Muscle of leg (tissue), 11 donors: ENCODE results near the gene TRABD2B. TPM values are rescaled to one million over a fixed set of nuclear protein-coding genes. Genes with fewer than 3 reads are reported as not detected.
A peak's percentile ranks its signal among the peaks of the same experiment; 100 is the strongest.

ENCODE experiments used
- DNase-seq: peaks from one replicate; pipeline ENCODE4 v3.0.0; 2013
- H3K27ac ChIP-seq: one replicate; pipeline ENCODE4 v1.5.1; 2013; ENCODE audit warnings: mild to moderate bottlenecking, low read length, control low read depth
- H3K27me3 ChIP-seq: one replicate; pipeline ENCODE4 v1.6.1; 2013; ENCODE audit warnings: low read length; ENCODE audit not compliant: control insufficient read depth, insufficient read depth
- H3K36me3 ChIP-seq: one replicate; pipeline ENCODE4 v1.6.1; 2013; ENCODE audit warnings: low read length; ENCODE audit not compliant: control insufficient read depth, insufficient read depth
- H3K4me1 ChIP-seq: one replicate; pipeline ENCODE4 v1.6.1; 2013; ENCODE audit warnings: low read length; ENCODE audit not compliant: control insufficient read depth, insufficient read depth
- H3K4me3 ChIP-seq: one replicate; pipeline ENCODE4 v1.5.1; 2013; ENCODE audit warnings: low read length, control low read depth
- H3K9me3 ChIP-seq: replicated peaks from 2 replicates; pipeline ENCODE4 v1.6.1; 2013; ENCODE audit warnings: low read depth, low read length; ENCODE audit not compliant: control insufficient read depth
- WGBS: methylation state at CpG from one replicate; pipeline ENCODE4 v1.1.5; 2013; ENCODE audit warnings: missing lambda C conversion rate; ENCODE audit not compliant: insufficient coverage; 5-methylcytosine and 5-hydroxymethylcytosine counted together
- polyA plus RNA-seq, 8 donors: library from polyadenylated mRNA; unstranded; fragments of 120-200 nt; gene quantifications; one replicate each; pipeline versions ENCODE4 v1.2.1 to v1.2.3, GENCODE V29; 2013; ENCODE audit warnings: inconsistent platforms in 1 of 8, low replicate concordance in 1 of 8; ENCODE audit not compliant: insufficient read length in 8 of 8, insufficient read depth in 1 of 8
- total RNA-seq: library from RNA; stranded (reverse); fragments of 120-200 nt; gene quantifications from one replicate; pipeline ENCODE4 v1.2.4, GENCODE V29; 2013

Gene TRABD2B
- total and polyA plus RNA-seq, 9 donors: 1.1 to 7.0 (median 4.4) TPM

DNA sequence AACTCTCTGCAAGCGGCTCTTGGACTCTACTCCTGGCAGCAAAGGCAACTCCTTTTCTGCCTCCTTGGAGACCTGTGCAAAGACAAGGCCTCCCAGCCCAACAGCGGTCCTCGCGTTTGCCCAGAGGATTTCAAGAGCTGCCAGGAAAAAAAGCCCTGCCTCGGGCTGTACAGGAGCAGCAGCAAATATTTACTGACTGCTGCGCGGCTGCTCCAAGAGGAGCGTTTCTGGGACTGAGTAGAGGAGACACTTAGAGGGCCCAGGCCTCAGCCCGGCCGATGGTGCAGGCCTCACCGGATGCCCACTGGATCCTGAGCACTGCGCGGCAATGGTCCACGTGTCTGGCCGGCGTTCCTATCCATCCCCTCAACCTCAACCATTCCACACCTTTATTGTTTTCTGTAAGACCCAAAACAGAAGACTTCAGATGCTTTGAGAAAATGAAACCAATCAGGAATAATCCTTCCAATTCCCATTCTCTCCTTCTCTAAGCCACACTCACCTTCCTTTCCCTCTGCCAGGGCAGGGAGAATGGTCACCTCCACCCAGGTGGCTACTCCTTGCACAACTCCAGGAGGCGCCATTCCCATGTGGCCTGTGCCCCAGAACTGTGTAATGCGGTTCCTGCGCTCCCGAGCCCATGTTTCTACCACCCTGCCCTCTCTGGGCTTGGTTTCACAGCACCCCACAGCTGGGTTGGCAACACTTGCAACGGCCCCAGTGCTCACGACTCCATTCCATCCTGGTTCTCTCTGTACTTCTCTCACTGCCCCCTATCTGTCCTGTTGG, 215.8 kb downstream of the TRABD2B start:
- H3K27me3 ChIP-seq: no peaks in the 10 kb centered on the region
- no peaks in the 10 kb centered on the region for H3K9me3 ChIP-seq
- 69% methylated on average over 22 of the region's 22 CpGs for WGBS
- peak overlapping the region; percentile 88 for H3K27ac ChIP-seq
- H3K4me3 ChIP-seq: no peak overlapping the region
- DNase-seq: peak; percentile 96
- no peaks in the 10 kb centered on the region for H3K36me3 ChIP-seq
- peaks cover 77% of the 10 kb centered on the region for H3K4me1 ChIP-seq

- 69% methylated on average over 7 of the region's 8 CpGs for WGBS
Measured at GRCh38 chr1:47780469-47780995, 216.7 kb downstream of the TRABD2B start.

DNA sequence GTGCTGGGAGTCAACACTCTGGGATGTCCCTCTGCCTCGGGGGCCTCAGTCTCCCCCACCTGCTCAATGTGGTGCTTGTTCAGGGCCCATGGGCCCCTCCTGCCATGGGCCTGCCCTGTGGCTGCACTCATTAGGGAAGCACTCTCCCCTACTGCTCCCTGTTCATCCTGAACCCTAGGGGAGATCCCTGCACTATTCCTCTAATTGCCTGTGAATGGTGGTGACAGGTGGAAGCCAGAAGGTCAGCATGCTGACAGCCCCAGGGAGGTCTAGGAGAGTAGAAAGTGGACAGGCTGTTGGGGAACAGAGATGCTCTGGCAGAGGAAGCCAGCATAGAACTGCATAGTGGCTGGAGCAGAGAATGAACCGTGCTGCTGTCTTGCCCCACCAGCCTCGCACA, 217.6 kb downstream of the TRABD2B start:
- Histone ChIP-seq H3K9me3 (no peaks in the 10 kb centered on the region), H3K4me1 (peaks cover 63% of the 10 kb centered on the region), H3K4me3 (no peak overlapping the region), H3K27ac (no peak overlapping the region), H3K36me3 (no peaks in the 10 kb centered on the region), H3K27me3 (peaks cover 2% of the 10 kb centered on the region)
- no peak for DNase-seq
- 61% methylated on average over 3 of the region's 3 CpGs for WGBS

More at GRCh38 chr1:47780469-47780995, 216.7 kb downstream of the TRABD2B start:
- DNase-seq: no peak
- no peaks in the 10 kb centered on the region for H3K27me3 ChIP-seq
- no peaks in the 10 kb centered on the region for H3K36me3 ChIP-seq
- H3K4me1 ChIP-seq: peaks cover 72% of the 10 kb centered on the region
- H3K4me3 ChIP-seq: no peak overlapping the region
- H3K27ac ChIP-seq: peak overlapping the region; percentile 88
- no peaks in the 10 kb centered on the region for H3K9me3 ChIP-seq

DNA sequence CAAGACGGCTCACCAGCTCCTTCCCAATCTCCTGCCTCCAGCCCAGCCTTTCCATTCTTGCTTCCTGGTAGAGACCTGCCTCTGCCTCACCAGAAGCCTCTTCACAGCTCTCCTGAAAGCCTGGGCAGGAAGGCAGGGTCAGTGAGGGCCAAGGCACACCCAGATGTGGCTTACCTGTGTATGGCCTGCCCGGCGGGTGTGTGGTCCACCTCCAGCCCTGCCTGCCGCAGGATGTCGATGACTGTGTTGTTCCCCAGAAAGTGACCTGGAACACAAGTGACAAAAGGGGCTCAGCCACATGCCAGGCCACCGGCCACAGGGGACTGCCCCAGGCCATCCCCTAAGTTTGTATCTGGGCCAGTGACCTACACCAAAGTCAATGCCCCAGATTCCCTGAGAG, 218.9 kb downstream of the TRABD2B start:
- no peaks in the 10 kb centered on the region for H3K9me3 ChIP-seq
- no peak overlapping the region for H3K27ac ChIP-seq
- 95% methylated on average over 5 of the region's 6 CpGs for WGBS
- no peak for DNase-seq
- H3K27me3 ChIP-seq: peaks cover 2% of the 10 kb centered on the region
- H3K4me1 ChIP-seq: peaks cover 50% of the 10 kb centered on the region
- no peak overlapping the region for H3K4me3 ChIP-seq
- no peaks in the 10 kb centered on the region for H3K36me3 ChIP-seq

GRCh38 chr1:47777322-47777721, 219.9 kb downstream of the TRABD2B start:
- H3K4me1 ChIP-seq: peaks cover 40% of the 10 kb centered on the region
- no peaks in the 10 kb centered on the region for H3K9me3 ChIP-seq
- 67% methylated on average over 6 of the region's 6 CpGs for WGBS
- H3K27me3 ChIP-seq: peaks cover 2% of the 10 kb centered on the region
- no peak overlapping the region for H3K4me3 ChIP-seq
- no peaks in the 10 kb centered on the region for H3K36me3 ChIP-seq
- no peak overlapping the region for H3K27ac ChIP-seq
- no peak for DNase-seq

GRCh38 chr1:47776667-47777131, 220.5 kb downstream of the TRABD2B start:
- 27% methylated on average over 5 of the region's 9 CpGs for WGBS
- peak; percentile 81 for DNase-seq
- H3K27me3 ChIP-seq: peaks cover 2% of the 10 kb centered on the region
- H3K9me3 ChIP-seq: no peaks in the 10 kb centered on the region
- H3K27ac ChIP-seq: no peak overlapping the region
- no peak overlapping the region for H3K4me3 ChIP-seq
- peaks cover 34% of the 10 kb centered on the region for H3K4me1 ChIP-seq
- H3K36me3 ChIP-seq: no peaks in the 10 kb centered on the region

DNA sequence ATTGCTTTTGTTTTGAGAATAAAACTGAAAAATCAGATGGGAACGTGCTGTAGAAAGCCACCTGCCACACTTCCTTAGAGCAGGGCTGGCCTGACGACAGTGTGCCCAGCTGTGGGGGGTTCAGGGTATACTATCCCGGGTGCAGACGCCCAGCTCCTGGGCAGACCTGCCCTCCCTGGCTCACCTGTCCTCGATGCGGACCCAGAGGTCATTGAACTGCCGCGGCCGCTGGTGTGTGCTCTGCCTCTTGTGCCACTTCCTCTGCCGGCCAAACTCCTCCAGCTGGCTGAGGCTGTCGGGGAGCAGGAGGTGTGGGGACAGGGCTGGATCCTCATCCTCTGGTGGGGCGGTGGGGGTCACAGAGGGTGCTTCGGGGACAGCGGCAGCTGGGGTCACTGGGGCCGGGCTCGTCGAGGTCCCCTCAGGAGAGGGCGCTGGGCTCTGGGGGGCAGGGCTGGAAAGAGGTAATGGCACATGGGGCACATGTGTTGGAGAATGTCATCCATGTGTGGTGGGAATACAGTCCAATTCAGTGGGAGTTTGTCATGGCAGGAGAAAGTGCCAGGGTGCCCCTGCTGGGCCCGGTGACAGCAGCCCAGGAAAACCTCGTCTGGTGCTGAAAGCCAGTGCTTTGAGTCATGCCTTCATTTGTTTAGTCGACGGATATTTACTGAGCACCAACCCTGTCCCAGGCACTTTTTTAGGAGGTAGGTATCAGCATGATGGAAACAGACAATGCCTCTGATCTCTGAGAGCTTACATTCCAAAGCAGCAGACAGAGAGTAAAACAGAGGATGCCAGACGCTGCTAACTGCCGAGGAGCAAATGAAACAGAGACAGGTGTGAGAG, 222.0 kb downstream of the TRABD2B start:
- H3K36me3 ChIP-seq: no peaks in the 10 kb centered on the region
- WGBS: 79% methylated on average over 24 of the region's 24 CpGs
- H3K9me3 ChIP-seq: no peaks in the 10 kb centered on the region
- H3K27ac ChIP-seq: no peak overlapping the region
- peaks cover 3% of the 10 kb centered on the region for H3K27me3 ChIP-seq
- no peak overlapping the region for H3K4me3 ChIP-seq
- H3K4me1 ChIP-seq: peaks cover 25% of the 10 kb centered on the region
- DNase-seq: no peak

- WGBS: 63% methylated on average over 4 of the region's 11 CpGs
- Histone ChIP-seq H3K4me1 (peaks cover 37% of the 10 kb centered on the region), H3K4me3 (no peak overlapping the region), H3K27me3 (peaks cover 4% of the 10 kb centered on the region), H3K9me3 (no peaks in the 10 kb centered on the region), H3K36me3 (no peaks in the 10 kb centered on the region), H3K27ac (no peak overlapping the region)
- no peak for DNase-seq
Measured at GRCh38 chr1:47772960-47773682, 224.1 kb downstream of the TRABD2B start.

DNA sequence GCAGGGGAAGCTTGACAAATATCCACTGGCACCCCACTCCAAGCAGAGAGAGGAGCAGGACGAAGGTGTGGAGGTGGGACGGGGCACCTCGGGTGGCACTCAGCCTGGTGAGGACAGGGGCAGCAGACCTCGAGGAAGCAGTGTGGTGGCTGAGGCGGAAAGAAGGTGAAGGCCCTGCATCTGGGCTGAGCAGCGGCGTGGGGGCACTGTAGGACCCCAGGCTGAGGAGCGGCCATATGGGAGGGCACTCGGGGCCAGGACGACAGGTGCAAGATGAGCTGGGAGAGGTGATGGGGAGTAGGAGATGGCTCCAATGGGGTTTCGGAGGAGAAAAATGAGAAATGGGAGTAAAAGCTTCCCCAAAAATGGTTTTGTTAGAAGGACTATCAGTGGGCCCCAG, 224.9 kb downstream of the TRABD2B start:
- 91% methylated on average over 10 of the region's 11 CpGs for WGBS
- DNase-seq: no peak
- Histone ChIP-seq H3K4me3 (no peak overlapping the region), H3K9me3 (no peaks in the 10 kb centered on the region), H3K27me3 (peaks cover 4% of the 10 kb centered on the region), H3K4me1 (peaks cover 40% of the 10 kb centered on the region), H3K27ac (no peak overlapping the region), H3K36me3 (no peaks in the 10 kb centered on the region)
